LNCaP clone FGC (cell line): ENCODE data around the gene UBP1.

ENCODE experiments used
- DNase-seq: peaks from one replicate; pipeline ENCODE4 v3.0.0-alpha.2; 2011; ENCODE audit warnings: low read depth
- H3K4me3 ChIP-seq: 2 replicates; pipeline ENCODE4 v1.5.1; 2011; ENCODE audit warnings: mild to moderate bottlenecking, low read depth, low read length, control low read depth
- TF ChIP-seq, protein P1 (sequence below): IDR thresholded peaks from 2 replicates; pipeline ENCODE4 v1.5.1; 2012; ENCODE audit warnings: mild to moderate bottlenecking; ENCODE audit not compliant: control insufficient read depth, insufficient read depth; ENCODE audit errors: extremely low read depth

UBP1 gene, protein sequence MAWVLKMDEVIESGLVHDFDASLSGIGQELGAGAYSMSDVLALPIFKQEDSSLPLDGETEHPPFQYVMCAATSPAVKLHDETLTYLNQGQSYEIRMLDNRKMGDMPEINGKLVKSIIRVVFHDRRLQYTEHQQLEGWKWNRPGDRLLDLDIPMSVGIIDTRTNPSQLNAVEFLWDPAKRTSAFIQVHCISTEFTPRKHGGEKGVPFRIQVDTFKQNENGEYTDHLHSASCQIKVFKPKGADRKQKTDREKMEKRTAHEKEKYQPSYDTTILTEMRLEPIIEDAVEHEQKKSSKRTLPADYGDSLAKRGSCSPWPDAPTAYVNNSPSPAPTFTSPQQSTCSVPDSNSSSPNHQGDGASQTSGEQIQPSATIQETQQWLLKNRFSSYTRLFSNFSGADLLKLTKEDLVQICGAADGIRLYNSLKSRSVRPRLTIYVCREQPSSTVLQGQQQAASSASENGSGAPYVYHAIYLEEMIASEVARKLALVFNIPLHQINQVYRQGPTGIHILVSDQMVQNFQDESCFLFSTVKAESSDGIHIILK

DNA sequence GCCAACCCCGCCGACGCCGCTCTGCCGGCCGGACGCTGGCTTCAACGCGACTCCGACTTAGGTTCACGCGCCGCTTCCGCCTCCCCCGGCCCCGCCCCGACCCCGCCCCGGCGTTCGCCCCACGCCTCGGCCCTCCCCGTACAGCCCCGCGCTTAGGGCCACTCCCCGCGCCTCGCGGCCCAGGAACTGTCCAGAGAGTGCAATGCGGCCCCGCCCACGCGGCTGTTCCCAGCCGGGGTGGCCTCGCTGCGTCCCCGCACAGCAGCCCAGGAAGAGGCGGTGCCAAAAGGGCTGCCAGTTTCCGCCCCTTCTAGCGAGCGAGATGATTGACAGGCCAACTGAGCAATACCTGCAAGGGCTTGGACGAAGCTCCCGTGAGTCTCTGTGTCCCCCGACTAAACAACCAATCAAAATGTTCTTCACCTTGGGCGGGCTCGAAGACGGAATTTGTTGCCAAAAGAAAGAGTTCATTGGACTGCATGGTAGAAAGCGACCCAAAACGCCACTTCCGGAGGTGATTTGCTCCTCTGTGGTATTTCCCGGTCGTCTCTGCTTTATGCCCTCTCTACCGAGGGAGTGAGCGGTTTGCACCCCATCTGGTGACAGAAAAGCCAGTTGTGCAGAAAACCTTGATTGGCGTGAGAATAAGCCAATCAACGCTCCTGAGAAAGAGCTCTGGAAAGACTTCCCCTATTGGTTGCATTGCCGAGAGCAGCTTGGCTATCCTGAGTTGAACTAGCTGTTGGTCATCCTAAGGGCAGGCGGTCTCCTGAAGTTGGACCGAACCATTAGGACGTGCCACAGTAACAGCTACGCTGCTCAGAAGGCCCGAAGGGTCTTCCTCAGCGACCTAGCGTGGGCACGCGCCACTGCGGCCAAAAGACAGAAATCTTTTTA, at the start of gene UBP1:
TSS of gene UBP1 (minus strand) at position 78 of the 897 bp plus-strand sequence. CDS start 557 bp downstream, outside the sequence.
- peak; percentile 100 for DNase-seq
- TF ChIP-seq, protein P1, sequence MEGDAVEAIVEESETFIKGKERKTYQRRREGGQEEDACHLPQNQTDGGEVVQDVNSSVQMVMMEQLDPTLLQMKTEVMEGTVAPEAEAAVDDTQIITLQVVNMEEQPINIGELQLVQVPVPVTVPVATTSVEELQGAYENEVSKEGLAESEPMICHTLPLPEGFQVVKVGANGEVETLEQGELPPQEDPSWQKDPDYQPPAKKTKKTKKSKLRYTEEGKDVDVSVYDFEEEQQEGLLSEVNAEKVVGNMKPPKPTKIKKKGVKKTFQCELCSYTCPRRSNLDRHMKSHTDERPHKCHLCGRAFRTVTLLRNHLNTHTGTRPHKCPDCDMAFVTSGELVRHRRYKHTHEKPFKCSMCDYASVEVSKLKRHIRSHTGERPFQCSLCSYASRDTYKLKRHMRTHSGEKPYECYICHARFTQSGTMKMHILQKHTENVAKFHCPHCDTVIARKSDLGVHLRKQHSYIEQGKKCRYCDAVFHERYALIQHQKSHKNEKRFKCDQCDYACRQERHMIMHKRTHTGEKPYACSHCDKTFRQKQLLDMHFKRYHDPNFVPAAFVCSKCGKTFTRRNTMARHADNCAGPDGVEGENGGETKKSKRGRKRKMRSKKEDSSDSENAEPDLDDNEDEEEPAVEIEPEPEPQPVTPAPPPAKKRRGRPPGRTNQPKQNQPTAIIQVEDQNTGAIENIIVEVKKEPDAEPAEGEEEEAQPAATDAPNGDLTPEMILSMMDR, result no peak
- peak within 1 kb of the TSS; percentile 83 for H3K4me3 ChIP-seq

DNA sequence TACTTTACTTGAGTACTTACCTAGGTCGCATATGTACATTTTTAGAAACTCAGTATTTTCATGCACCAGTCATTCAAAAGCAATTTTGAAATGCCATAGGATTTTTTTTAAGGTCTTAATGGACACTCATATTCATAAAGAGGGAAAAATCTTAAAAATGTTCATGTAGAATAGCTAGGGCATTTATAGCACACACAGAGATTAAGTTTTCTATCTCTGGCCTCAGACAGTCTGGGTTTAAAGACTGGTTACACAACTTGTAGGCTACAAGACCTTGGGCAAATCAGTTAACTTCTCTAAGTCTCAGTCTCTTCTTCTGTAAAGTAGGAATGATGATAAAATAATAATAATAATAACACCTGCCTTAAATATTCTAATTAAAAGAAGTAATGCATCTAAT, 48.5 kb upstream of the UBP1 start:
- TF ChIP-seq, protein P1, result no peak
- DNase-seq, result no peak
- no peak overlapping the region for H3K4me3 ChIP-seq

DNA sequence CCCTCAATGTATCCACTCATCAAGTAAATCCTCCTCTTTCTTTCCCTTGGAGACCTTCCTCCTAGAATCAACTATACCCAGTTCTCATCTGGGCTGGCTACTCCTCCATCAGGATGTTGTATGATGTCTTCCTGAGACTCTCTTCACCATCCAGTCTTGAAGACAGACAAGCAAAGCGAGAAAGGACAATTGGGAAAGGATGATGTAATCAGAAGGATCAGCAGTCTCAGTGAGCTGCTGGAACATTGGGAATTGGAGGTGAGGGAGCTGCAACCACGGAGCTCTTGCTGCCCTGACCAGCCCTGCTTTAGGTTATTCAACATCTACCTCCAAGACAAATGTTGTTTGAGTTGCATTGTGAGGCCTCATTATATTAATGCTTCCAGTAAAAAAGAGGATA, 48.0 kb upstream of the UBP1 start:
- no peak overlapping the region for H3K4me3 ChIP-seq
- no peak for DNase-seq
- TF ChIP-seq, protein P1, result no peak

DNA sequence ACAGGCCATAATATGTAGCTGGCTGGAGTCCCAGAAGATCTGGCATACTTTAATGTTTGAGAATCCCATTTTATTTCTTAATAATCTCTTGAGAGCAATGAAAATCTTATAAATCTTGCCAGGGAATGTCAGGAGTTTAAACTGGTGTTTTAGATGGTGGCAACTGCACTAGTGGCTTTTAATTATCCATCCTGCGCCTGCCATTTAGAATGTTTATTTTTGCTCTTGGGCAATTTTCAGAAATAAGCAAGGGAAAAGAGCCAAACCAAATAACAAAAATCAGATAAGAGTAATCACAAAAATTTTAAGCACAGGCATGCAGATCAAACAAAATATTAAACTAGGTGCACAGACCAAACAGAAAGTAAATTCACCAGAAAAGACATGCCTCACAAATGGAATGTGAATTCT, 41.9 kb upstream of the UBP1 start:
- TF ChIP-seq, protein P1, result no peak
- H3K4me3 ChIP-seq, result peak overlapping the region; percentile 15
- DNase-seq, result peak; percentile 97

DNA sequence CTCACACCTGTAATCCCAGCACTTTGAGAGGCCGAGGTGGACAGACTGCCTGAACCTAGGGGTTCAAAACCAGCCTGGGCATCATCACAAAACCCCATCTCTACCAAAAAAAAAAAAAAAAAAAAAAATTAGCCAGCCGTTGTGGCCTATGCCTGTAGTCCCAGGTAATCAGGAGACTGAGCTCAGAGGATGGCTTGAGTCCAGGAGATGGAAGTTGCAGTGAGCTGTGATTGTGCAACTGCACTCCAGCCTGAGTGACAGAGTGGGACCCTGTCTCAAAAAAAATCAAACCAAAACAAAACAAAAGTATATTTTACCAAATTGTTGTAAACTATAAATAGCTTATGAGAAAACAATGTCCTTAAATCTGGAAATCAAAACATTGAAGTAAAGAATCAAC, 34.7 kb upstream of the UBP1 start:
- H3K4me3 ChIP-seq, result no peak overlapping the region
- DNase-seq, result no peak
- TF ChIP-seq, protein P1, result no peak

DNA sequence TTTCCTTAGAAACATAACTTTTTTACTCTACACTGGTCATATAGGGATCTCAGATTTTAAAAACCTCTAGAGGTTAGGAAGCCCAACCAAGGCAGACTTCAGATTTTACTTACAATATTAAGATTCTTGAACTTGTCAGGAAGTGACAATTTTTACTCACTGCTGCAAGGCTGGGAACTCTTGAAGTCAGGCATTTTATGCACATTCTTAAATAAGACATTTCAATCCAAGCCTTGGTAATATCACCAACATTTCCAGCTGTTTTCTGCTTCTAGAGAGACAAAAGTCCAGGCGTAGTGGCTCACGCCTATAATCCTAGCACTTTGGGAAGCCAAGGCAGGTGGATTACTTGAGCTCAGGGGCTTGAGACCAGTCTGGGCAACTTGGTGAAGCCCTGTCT, 33.6 kb upstream of the UBP1 start:
- DNase-seq, result no peak
- TF ChIP-seq, protein P1, result no peak
- H3K4me3 ChIP-seq, result no peak overlapping the region
